ENCODE data around the gene KHDRBS2.

The KHDRBS2 gene

GRCh38 chr6:61682562-61682961 lies 603.5 kb downstream of the KHDRBS2 start:
- TF ChIP-seq, protein P1, sequence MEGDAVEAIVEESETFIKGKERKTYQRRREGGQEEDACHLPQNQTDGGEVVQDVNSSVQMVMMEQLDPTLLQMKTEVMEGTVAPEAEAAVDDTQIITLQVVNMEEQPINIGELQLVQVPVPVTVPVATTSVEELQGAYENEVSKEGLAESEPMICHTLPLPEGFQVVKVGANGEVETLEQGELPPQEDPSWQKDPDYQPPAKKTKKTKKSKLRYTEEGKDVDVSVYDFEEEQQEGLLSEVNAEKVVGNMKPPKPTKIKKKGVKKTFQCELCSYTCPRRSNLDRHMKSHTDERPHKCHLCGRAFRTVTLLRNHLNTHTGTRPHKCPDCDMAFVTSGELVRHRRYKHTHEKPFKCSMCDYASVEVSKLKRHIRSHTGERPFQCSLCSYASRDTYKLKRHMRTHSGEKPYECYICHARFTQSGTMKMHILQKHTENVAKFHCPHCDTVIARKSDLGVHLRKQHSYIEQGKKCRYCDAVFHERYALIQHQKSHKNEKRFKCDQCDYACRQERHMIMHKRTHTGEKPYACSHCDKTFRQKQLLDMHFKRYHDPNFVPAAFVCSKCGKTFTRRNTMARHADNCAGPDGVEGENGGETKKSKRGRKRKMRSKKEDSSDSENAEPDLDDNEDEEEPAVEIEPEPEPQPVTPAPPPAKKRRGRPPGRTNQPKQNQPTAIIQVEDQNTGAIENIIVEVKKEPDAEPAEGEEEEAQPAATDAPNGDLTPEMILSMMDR (IDR thresholded peaks at IDR 0.05; ENCODE audit: low read depth, low read length) = no peak
- no peak for DNase-seq (ENCODE audit: extremely low read depth, low read depth)

DNA sequence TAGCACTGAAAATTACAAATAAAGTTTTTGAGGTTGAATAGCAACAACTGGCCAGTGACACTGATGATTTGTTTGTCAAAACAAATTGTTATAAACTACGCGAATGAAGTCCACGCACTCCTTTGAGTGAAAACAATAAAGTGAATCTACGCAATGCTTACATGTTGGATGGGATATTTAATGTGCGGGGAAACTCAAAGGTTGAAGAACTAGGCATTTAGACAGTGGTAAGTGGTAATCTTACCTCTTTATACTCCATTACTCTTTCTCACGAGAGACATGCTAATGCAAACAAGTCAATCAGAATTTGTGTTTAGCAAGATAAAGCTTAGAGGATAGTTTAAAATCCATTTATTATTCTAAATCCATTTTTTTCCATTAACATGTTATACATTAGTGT lies 606.4 kb downstream of the KHDRBS2 start:
- no peak for DNase-seq (ENCODE audit: extremely low read depth, low read depth)

DNA sequence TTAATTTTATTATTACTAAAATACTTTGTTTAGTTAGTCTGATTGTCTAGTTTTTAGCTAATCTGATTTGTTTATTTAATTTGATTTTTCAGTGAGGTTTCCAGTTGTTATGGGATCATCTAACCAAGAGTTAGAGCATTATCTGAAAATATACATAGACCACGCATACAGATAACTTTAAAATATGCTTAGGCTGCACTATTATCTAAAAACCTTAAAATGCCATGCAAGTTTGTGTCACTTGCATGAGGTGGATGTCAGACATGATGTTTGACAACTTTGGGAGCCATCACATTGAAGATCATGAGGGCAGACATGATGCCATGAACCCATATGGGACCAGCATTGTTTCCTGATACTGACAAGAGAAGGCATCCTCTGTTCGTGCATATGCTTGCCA lies 610.3 kb downstream of the KHDRBS2 start:
- DNase-seq (ENCODE audit: extremely low read depth, low read depth) = no peak
- TF ChIP-seq, protein P1 (IDR thresholded peaks at IDR 0.05; ENCODE audit: low read depth, low read length) = no peak

More for the DNA sequence above, 606.4 kb downstream of the KHDRBS2 start:
- TF ChIP-seq, protein P1 (IDR thresholded peaks at IDR 0.05; ENCODE audit: low read depth, low read length) = no peak

GRCh38 chr6:61649845-61650244 lies 636.2 kb downstream of the KHDRBS2 start:
- TF ChIP-seq, protein P1 (IDR thresholded peaks at IDR 0.05; ENCODE audit: low read depth, low read length) = no peak
- DNase-seq (ENCODE audit: extremely low read depth, low read depth) = no peak

- DNase-seq (ENCODE audit: extremely low read depth, low read depth) = no peak
- TF ChIP-seq, protein P1 (IDR thresholded peaks at IDR 0.05; ENCODE audit: low read depth, low read length) = no peak
Observed at GRCh38 chr6:61640463-61640862, 645.6 kb downstream of the KHDRBS2 start.

Data from AG09319 (cell line).